Measurements from ENCODE around the gene ASMTL. TPM values are rescaled to one million over a fixed set of nuclear protein-coding genes. Genes with fewer than 3 reads are reported as not detected.
"Not testable (repeated sequence)": the region's sequence is repeated elsewhere in the genome, so short reads cannot be mapped to it uniquely, and the experiment has no call there.

The ASMTL gene
- total RNA-seq, 1 donor from 2014 or later, result 4.7 TPM

- no peak overlapping the region for H3K4me3 ChIP-seq (ENCODE audit: low read depth, low read length)
- no peak for FAIRE-seq
- no peak for TF ChIP-seq CTCF (IDR thresholded peaks at IDR 0.05; ENCODE audit: insufficient read depth, low read length, severe bottlenecking)
- H3K36me3 ChIP-seq (ENCODE audit: control insufficient read depth, insufficient read depth, low read length), result no peaks in the 10 kb centered on the region
- no peak for DNase-seq (ENCODE audit: low read depth)
- no peaks in the 10 kb centered on the region for H3K27me3 ChIP-seq (ENCODE audit: control insufficient read depth, insufficient read depth, low read length)
Measured at GRCh38 chrX:1493412-1493811, 40.7 kb upstream of the ASMTL start.

DNA sequence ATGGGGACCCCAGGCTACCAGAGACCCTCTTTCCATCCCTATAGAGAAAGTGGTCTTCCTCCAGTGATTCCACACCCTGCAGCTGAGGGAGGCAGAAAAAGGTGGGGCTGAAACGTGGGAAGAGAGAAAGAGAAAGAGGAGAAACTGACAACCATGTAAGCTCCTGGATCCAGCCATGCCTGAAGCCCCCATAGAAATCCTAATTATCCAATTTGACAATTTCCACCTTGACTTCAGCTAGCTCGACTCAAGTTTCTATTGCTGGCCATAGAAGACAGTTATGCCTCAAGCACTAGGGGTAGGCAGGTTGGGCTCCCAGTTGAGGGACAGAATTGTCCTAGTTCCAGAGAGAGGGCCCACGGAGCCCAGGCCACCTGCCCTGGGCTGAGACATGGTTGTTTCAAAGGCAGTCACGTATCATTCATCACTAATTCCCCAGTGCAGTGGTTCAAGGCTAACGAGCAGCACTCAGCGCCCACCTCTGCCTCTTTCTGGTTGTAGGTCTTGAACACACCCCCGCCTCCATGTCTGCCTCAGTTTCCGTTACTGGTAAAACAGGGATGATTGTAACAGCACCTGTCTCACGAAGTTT, 39.8 kb upstream of the ASMTL start:
- no peak for TF ChIP-seq CTCF (IDR thresholded peaks at IDR 0.05; ENCODE audit: insufficient read depth, low read length, severe bottlenecking)
- H3K36me3 ChIP-seq (ENCODE audit: control insufficient read depth, insufficient read depth, low read length), result no peaks in the 10 kb centered on the region
- DNase-seq (ENCODE audit: low read depth) (no peak), FAIRE-seq (no peak)
- no peaks in the 10 kb centered on the region for H3K27me3 ChIP-seq (ENCODE audit: control insufficient read depth, insufficient read depth, low read length)
- no peak overlapping the region for H3K4me3 ChIP-seq (ENCODE audit: low read depth, low read length)

DNA sequence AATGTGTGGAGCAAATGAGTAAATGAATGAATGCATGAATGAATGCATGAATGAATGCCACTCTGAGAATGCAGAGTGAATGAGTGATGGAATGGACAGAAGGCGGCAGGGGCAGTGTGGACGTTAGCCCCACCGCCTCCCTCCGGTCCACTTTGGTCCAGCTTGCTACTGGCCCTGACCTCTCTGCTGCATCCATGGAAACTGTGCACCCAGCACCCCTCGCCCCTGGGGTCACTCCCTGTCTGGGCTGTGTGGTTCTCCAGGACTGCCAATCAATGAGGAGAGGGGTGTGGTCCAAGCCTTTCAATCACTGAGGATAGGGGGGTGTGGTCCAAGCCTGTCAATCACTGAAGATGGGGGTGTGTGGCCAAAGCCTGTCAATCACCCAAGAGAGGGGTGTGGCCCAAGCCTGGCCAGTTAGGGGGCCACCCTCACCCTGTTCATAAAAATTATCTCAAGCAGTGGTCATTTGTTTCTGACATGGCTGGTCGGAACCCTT, 39.2 kb upstream of the ASMTL start:
- DNase-seq (ENCODE audit: low read depth), result no peak
- no peak for TF ChIP-seq CTCF (IDR thresholded peaks at IDR 0.05; ENCODE audit: insufficient read depth, low read length, severe bottlenecking)
- H3K4me3 ChIP-seq (ENCODE audit: low read depth, low read length), result no peak overlapping the region

DNA sequence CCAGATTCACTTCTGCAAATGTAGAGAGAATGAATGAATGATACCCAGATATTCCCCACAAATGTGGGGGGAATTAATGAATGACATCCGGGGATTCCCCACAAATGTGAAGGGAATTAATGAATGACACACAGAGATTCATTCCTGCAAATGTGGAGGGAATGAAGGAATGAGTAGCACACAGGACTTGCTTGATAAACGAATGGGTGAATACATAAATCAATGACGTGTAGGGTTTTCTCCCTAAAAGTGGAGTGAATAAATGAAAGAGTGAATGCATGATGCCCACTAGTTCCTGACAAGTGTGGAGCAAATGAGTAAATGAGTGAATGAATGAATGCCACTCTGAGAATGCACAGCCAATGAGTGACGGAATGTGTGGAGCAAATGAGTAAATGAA, 38.5 kb upstream of the ASMTL start:
- DNase-seq (ENCODE audit: low read depth); H3K4me3 ChIP-seq (ENCODE audit: low read depth, low read length); H3K36me3 ChIP-seq (ENCODE audit: control insufficient read depth, insufficient read depth, low read length); FAIRE-seq; H3K27me3 ChIP-seq (ENCODE audit: control insufficient read depth, insufficient read depth, low read length): not testable (repeated sequence)

More for the DNA sequence above, 39.2 kb upstream of the ASMTL start:
- no peak for FAIRE-seq
- H3K27me3 ChIP-seq (ENCODE audit: control insufficient read depth, insufficient read depth, low read length), result no peaks in the 10 kb centered on the region
- H3K36me3 ChIP-seq (ENCODE audit: control insufficient read depth, insufficient read depth, low read length), result no peaks in the 10 kb centered on the region

GRCh38 chrX:1490723-1491122, 38.0 kb upstream of the ASMTL start:
- not testable (repeated sequence) for H3K36me3 ChIP-seq (ENCODE audit: control insufficient read depth, insufficient read depth, low read length); H3K4me3 ChIP-seq (ENCODE audit: low read depth, low read length); H3K27me3 ChIP-seq (ENCODE audit: control insufficient read depth, insufficient read depth, low read length); DNase-seq (ENCODE audit: low read depth); FAIRE-seq

DNA sequence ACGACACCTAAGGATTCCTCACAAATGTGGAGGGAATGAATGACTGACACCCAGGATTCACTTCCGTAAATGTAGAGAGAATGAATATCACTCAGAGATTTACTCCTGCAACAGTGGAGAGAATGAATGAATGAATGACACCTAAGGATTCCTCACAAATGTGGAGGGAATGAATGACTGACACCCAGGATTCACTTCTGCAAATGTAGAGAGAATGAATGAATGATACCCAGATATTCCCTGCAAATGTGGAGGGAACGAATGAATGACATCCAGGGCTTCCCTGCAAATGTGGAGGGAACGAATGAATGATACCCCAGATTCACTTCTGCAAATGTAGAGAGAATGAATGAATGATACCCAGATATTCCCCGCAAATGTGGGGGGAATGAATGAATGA, 36.6 kb upstream of the ASMTL start:
- not testable (repeated sequence) for FAIRE-seq; H3K36me3 ChIP-seq (ENCODE audit: control insufficient read depth, insufficient read depth, low read length); H3K27me3 ChIP-seq (ENCODE audit: control insufficient read depth, insufficient read depth, low read length); DNase-seq (ENCODE audit: low read depth); H3K4me3 ChIP-seq (ENCODE audit: low read depth, low read length)

GRCh38 chrX:1488745-1489144, 36.0 kb upstream of the ASMTL start:
- no peaks in the 10 kb centered on the region for H3K27me3 ChIP-seq (ENCODE audit: control insufficient read depth, insufficient read depth, low read length)
- no peak for TF ChIP-seq CTCF (IDR thresholded peaks at IDR 0.05; ENCODE audit: insufficient read depth, low read length, severe bottlenecking)
- DNase-seq (ENCODE audit: low read depth) (no peak), FAIRE-seq (no peak)
- no peaks in the 10 kb centered on the region for H3K36me3 ChIP-seq (ENCODE audit: control insufficient read depth, insufficient read depth, low read length)
- no peak overlapping the region for H3K4me3 ChIP-seq (ENCODE audit: low read depth, low read length)
